ENCODE data around the gene AKT3. TPM values are rescaled to one million over a fixed set of nuclear protein-coding genes. Genes with fewer than 3 reads are reported as not detected.

Gene AKT3
- total RNA-seq, 1 donor from 2014 or later, result 107 TPM

- Mint-ChIP-seq H3K36me3 (ENCODE audit: unreplicated experiment) (peaks cover 4% of the 10 kb centered on the region), H3K4me1 (ENCODE audit: unreplicated experiment) (peaks cover 32% of the 10 kb centered on the region), H3K27me3 (ENCODE audit: unreplicated experiment) (no peaks in the 10 kb centered on the region)
These were observed 122.4 kb downstream of the AKT3 start for GRCh38 chr1:243727503-243728203.

GRCh38 chr1:243726806-243727502 is 123.1 kb downstream of the AKT3 start:
- DNase-seq (ENCODE audit: extremely low spot score, unreplicated experiment), result no peak
- Mint-ChIP-seq H3K27ac (ENCODE audit: unreplicated experiment) (no peak overlapping the region), H3K27me3 (ENCODE audit: unreplicated experiment) (no peaks in the 10 kb centered on the region), H3K9me3 (ENCODE audit: unreplicated experiment) (no peaks in the 10 kb centered on the region), H3K4me3 (ENCODE audit: unreplicated experiment) (no peak overlapping the region), H3K4me1 (ENCODE audit: unreplicated experiment) (peaks cover 33% of the 10 kb centered on the region), H3K36me3 (ENCODE audit: unreplicated experiment) (peaks cover 4% of the 10 kb centered on the region)
- no peak for TF ChIP-seq CTCF (IDR thresholded peaks at IDR 0.05)

More at GRCh38 chr1:243727503-243728203, 122.4 kb downstream of the AKT3 start:
- no peak for DNase-seq (ENCODE audit: extremely low spot score, unreplicated experiment)
- Mint-ChIP-seq H3K27ac (ENCODE audit: unreplicated experiment) (no peak overlapping the region), H3K9me3 (ENCODE audit: unreplicated experiment) (no peaks in the 10 kb centered on the region), H3K4me3 (ENCODE audit: unreplicated experiment) (no peak overlapping the region)
- TF ChIP-seq CTCF (IDR thresholded peaks at IDR 0.05), result no peak

- TF ChIP-seq CTCF (IDR thresholded peaks at IDR 0.05), result no peak
- Mint-ChIP-seq H3K27ac (ENCODE audit: unreplicated experiment) (no peak overlapping the region), H3K4me1 (ENCODE audit: unreplicated experiment) (peaks cover 36% of the 10 kb centered on the region), H3K9me3 (ENCODE audit: unreplicated experiment) (no peaks in the 10 kb centered on the region), H3K27me3 (ENCODE audit: unreplicated experiment) (no peaks in the 10 kb centered on the region), H3K4me3 (ENCODE audit: unreplicated experiment) (no peak overlapping the region), H3K36me3 (ENCODE audit: unreplicated experiment) (peaks cover 4% of the 10 kb centered on the region)
- no peak for DNase-seq (ENCODE audit: extremely low spot score, unreplicated experiment)
These were observed 124.2 kb downstream of the AKT3 start for GRCh38 chr1:243725846-243726245.

GRCh38 chr1:243725075-243725474 is 125.0 kb downstream of the AKT3 start:
- no peaks in the 10 kb centered on the region for H3K9me3 Mint-ChIP-seq (ENCODE audit: unreplicated experiment)
- peaks cover 2% of the 10 kb centered on the region for H3K36me3 Mint-ChIP-seq (ENCODE audit: unreplicated experiment)

More at GRCh38 chr1:243725075-243725474, 125.0 kb downstream of the AKT3 start:
- H3K4me3 Mint-ChIP-seq (ENCODE audit: unreplicated experiment), result no peak overlapping the region
- DNase-seq (ENCODE audit: extremely low spot score, unreplicated experiment), result no peak
- H3K4me1 Mint-ChIP-seq (ENCODE audit: unreplicated experiment), result peaks cover 39% of the 10 kb centered on the region
- H3K27ac Mint-ChIP-seq (ENCODE audit: unreplicated experiment), result no peak overlapping the region
- TF ChIP-seq CTCF (IDR thresholded peaks at IDR 0.05), result no peak
- H3K27me3 Mint-ChIP-seq (ENCODE audit: unreplicated experiment), result no peaks in the 10 kb centered on the region
